DND-41 (cell line): ENCODE data around the gene ABCD4.

Experiments
- CTCF ChIP-seq: IDR thresholded peaks from 2 replicates; pipeline ENCODE4 v1.5.1; 2012; ENCODE audit warnings: borderline replicate concordance, low read length, moderate library complexity, mild to moderate bottlenecking; ENCODE audit not compliant: poor library complexity, severe bottlenecking; ENCODE audit errors: extremely low read depth
- EZH2 ChIP-seq: IDR thresholded peaks from 3 replicates; pipeline ENCODE4 v1.6.1; 2012; ENCODE audit warnings: borderline replicate concordance, low read depth, mild to moderate bottlenecking, moderate library complexity, low read length, inconsistent platforms; ENCODE audit not compliant: severe bottlenecking

GRCh38 chr14:74262076-74262475 lies 40.7 kb downstream of the ABCD4 start:
- TF ChIP-seq CTCF, result no peak
- no peak for TF ChIP-seq EZH2
